ENCODE results near the gene ACSL4. TPM values are rescaled to one million over a fixed set of nuclear protein-coding genes. Genes with fewer than 3 reads are reported as not detected.
A peak's percentile ranks its signal among the peaks of the same experiment; 100 is the strongest.

Gene ACSL4
- total and polyA plus RNA-seq, 4 experiments from 2014 or later, result 8.0 to 24.3 (median 15.5) TPM

DNA sequence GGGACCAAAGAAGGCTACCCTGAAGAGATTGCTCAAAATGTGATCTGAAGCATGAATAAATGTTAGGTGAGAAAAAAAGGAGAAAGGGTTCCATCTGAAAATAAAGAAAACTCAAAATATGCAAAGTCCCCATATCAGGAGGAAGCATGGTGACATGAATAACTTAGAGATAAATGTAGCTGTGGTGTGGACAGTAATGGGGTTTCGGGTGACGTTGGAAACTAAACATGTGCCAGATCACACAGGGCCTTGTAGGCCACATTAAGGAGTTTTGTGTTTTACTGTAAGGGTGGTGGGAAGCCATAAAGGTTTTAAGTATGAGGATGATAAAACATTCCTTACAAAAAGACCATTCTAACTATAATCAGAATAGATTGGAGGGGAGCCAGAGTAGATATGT lies 40.3 kb upstream of the ACSL4 start:
- Histone ChIP-seq H3K4me3 (ENCODE audit: low read length in 2 of 2) (no peak overlapping the region), H3K27ac (ENCODE audit: low read depth, low read length) (no peak overlapping the region), H3K36me3 (ENCODE audit: insufficient read depth, low read length) (no peaks in the 10 kb centered on the region), H3K27me3 (ENCODE audit: insufficient read depth, low read length) (no peaks in the 10 kb centered on the region), H3K9me3 (ENCODE audit: control insufficient read depth in 1 of 2, low read length in 2 of 2) (no peaks in the 10 kb centered on the region), H3K4me1 (ENCODE audit: insufficient read depth, low read length) (no peaks in the 10 kb centered on the region)
- no peak for DNase-seq
- CTCF ChIA-PET (ENCODE audit: partially characterized antibody), result no interaction called here
- H3K36me3 Mint-ChIP-seq, result no peaks in the 10 kb centered on the region
- H3K4me3 Mint-ChIP-seq, result no peak overlapping the region
- H3K9me3 Mint-ChIP-seq, result peaks cover 0 to 14% (median under 1%) of the 10 kb centered on the region in 8 donors
- intact Hi-C loops (cut with micrococcal nuclease), result no loop called here
- no peak overlapping the region for H3K27ac Mint-ChIP-seq
- no peaks in the 10 kb centered on the region for H3K27me3 Mint-ChIP-seq
- H3K4me1 Mint-ChIP-seq, result no peaks in the 10 kb centered on the region
- POLR2A ChIA-PET (ENCODE audit: partially characterized antibody), result no interaction called here

- CTCF ChIA-PET (ENCODE audit: partially characterized antibody), result no interaction called here
Observed at GRCh38 chrX:109770780-109771179, 37.7 kb upstream of the ACSL4 start.

DNA sequence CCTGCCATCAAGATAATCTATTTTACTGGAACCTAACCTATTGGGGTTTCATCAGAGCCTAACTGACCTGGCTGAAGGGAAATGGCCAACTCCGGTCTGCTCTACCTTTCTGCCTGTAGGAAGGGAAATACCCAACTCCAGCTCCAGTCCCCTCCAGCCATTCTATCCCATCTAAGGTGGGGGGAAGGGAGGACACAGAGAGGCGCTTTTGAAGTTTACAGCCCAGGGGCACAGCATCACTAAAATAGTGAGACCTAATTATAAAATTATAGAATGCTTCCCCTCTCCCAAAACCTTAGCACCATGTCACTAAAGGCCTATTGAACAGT lies 27.8 kb upstream of the ACSL4 start:
- H3K27ac ChIP-seq (ENCODE audit: low read depth, low read length), result no peak overlapping the region
- H3K9me3 ChIP-seq (ENCODE audit: control insufficient read depth in 1 of 2, low read length in 2 of 2), result no peaks in the 10 kb centered on the region
- ChIA-PET POLR2A (ENCODE audit: partially characterized antibody) (interaction anchor here (1.6 kb wide), 1 partner anchor 28 kb away, joined by 6 read pairs; the partner anchor contains the start of gene ACSL4), CTCF (ENCODE audit: partially characterized antibody) (interaction anchor here (1.3 kb wide), 1 partner anchor 48 kb away, joined by 3 read pairs; no protein-coding TSS in a partner anchor)
- H3K27me3 ChIP-seq (ENCODE audit: insufficient read depth, low read length), result no peaks in the 10 kb centered on the region
- no peak overlapping the region for H3K27ac Mint-ChIP-seq
- H3K27me3 Mint-ChIP-seq, result peaks cover 0 to 4% of the 10 kb centered on the region in 2 donors
- no peak overlapping the region for H3K4me3 Mint-ChIP-seq
- peaks cover 9% of the 10 kb centered on the region for H3K4me1 ChIP-seq (ENCODE audit: insufficient read depth, low read length)
- no peak for DNase-seq
- intact Hi-C loops (cut with micrococcal nuclease), result no loop called here
- H3K9me3 Mint-ChIP-seq, result no peaks in the 10 kb centered on the region
- H3K36me3 ChIP-seq (ENCODE audit: insufficient read depth, low read length), result no peaks in the 10 kb centered on the region
- H3K36me3 Mint-ChIP-seq, result no peaks in the 10 kb centered on the region
- peaks cover 6 to 14% (median 10%) of the 10 kb centered on the region in 4 donors for H3K4me1 Mint-ChIP-seq
- H3K4me3 ChIP-seq (ENCODE audit: low read length in 2 of 2), result no peak overlapping the region

More at GRCh38 chrX:109770780-109771179, 37.7 kb upstream of the ACSL4 start:
- H3K9me3 ChIP-seq (ENCODE audit: control insufficient read depth in 1 of 2, low read length in 2 of 2), result no peaks in the 10 kb centered on the region
- intact Hi-C loops (cut with micrococcal nuclease), result no loop called here
- H3K36me3 ChIP-seq (ENCODE audit: insufficient read depth, low read length), result no peaks in the 10 kb centered on the region
- no peak for DNase-seq
- no peaks in the 10 kb centered on the region for H3K27me3 ChIP-seq (ENCODE audit: insufficient read depth, low read length)
- POLR2A ChIA-PET (ENCODE audit: partially characterized antibody), result no interaction called here
- no peaks in the 10 kb centered on the region for H3K4me1 ChIP-seq (ENCODE audit: insufficient read depth, low read length)
- Mint-ChIP-seq H3K27me3 (no peaks in the 10 kb centered on the region), H3K27ac (no peak overlapping the region), H3K9me3 (peaks cover 0 to 18% (median 3%) of the 10 kb centered on the region in 8 donors), H3K36me3 (no peaks in the 10 kb centered on the region), H3K4me1 (no peaks in the 10 kb centered on the region), H3K4me3 (no peak overlapping the region)
- no peak overlapping the region for H3K4me3 ChIP-seq (ENCODE audit: low read length in 2 of 2)
- H3K27ac ChIP-seq (ENCODE audit: low read depth, low read length), result no peak overlapping the region

GRCh38 chrX:109760209-109760921 lies 27.3 kb upstream of the ACSL4 start:
- Histone ChIP-seq H3K36me3 (ENCODE audit: insufficient read depth, low read length) (no peaks in the 10 kb centered on the region), H3K27me3 (ENCODE audit: insufficient read depth, low read length) (no peaks in the 10 kb centered on the region), H3K27ac (ENCODE audit: low read depth, low read length) (no peak overlapping the region), H3K4me3 (ENCODE audit: low read length in 2 of 2) (no peak overlapping the region), H3K4me1 (ENCODE audit: insufficient read depth, low read length) (peaks cover 9% of the 10 kb centered on the region), H3K9me3 (ENCODE audit: control insufficient read depth in 1 of 2, low read length in 2 of 2) (no peaks in the 10 kb centered on the region)
- Mint-ChIP-seq H3K27ac (peak overlapping the region in 2 of 7 donors; percentile 65 to 77), H3K4me3 (peak overlapping the region in 1 of 8 donors; percentile 4), H3K27me3 (peaks cover 0 to 4% of the 10 kb centered on the region in 2 donors), H3K9me3 (peaks cover 0 to 3% (median 2%) of the 10 kb centered on the region in 8 donors), H3K36me3 (no peaks in the 10 kb centered on the region), H3K4me1 (peaks cover 6 to 14% (median 10%) of the 10 kb centered on the region in 4 donors)
- CTCF ChIA-PET (ENCODE audit: partially characterized antibody), result interaction anchor here (1.3 kb wide), 1 partner anchor 48 kb away, joined by 3 read pairs; no protein-coding TSS in a partner anchor
- no peak for DNase-seq
- POLR2A ChIA-PET (ENCODE audit: partially characterized antibody), result interaction anchor here (1.6 kb wide), 1 partner anchor 27 kb away, joined by 6 read pairs; the partner anchor contains the start of gene ACSL4
- intact Hi-C loops (cut with micrococcal nuclease), result no loop called here

DNA sequence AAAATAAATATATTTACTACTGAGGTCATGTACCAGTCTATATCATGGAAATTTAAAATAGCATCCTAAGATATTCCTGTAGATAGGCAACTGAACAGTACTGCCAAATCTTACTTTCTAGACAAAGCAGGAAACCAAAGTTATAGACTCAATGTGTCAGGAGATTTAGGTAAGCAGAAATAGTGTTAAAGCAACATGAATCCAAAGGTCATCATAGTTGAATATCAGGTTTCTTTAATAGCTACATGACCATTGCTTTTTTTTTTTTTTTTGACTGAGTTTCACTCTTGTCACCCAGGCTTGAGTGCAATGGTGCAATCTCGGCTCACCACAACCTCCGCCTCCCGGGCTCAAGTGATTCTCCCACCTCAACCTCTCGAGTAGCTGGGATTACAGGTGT lies 20.2 kb upstream of the ACSL4 start:
- no peaks in the 10 kb centered on the region for H3K36me3 Mint-ChIP-seq
- H3K36me3 ChIP-seq (ENCODE audit: insufficient read depth, low read length), result no peaks in the 10 kb centered on the region
- no peaks in the 10 kb centered on the region for H3K27me3 ChIP-seq (ENCODE audit: insufficient read depth, low read length)
- no peaks in the 10 kb centered on the region for H3K9me3 ChIP-seq (ENCODE audit: control insufficient read depth in 1 of 2, low read length in 2 of 2)
- H3K27ac Mint-ChIP-seq, result no peak overlapping the region
- H3K4me1 Mint-ChIP-seq, result no peaks in the 10 kb centered on the region
- no peak for DNase-seq
- POLR2A ChIA-PET (ENCODE audit: partially characterized antibody), result no interaction called here
- CTCF ChIA-PET (ENCODE audit: partially characterized antibody), result no interaction called here
- no peak overlapping the region for H3K27ac ChIP-seq (ENCODE audit: low read depth, low read length)
- H3K4me3 Mint-ChIP-seq, result no peak overlapping the region
- intact Hi-C loops (cut with micrococcal nuclease), result no loop called here
- no peak overlapping the region for H3K4me3 ChIP-seq (ENCODE audit: low read length in 2 of 2)
- no peaks in the 10 kb centered on the region for H3K4me1 ChIP-seq (ENCODE audit: insufficient read depth, low read length)
- H3K27me3 Mint-ChIP-seq, result no peaks in the 10 kb centered on the region
- H3K9me3 Mint-ChIP-seq, result peaks cover 0 to 11% (median 4%) of the 10 kb centered on the region in 8 donors

- Histone ChIP-seq H3K4me3 (ENCODE audit: low read length in 2 of 2) (no peak overlapping the region), H3K4me1 (ENCODE audit: insufficient read depth, low read length) (no peaks in the 10 kb centered on the region), H3K27me3 (ENCODE audit: insufficient read depth, low read length) (no peaks in the 10 kb centered on the region), H3K9me3 (ENCODE audit: control insufficient read depth in 1 of 2, low read length in 2 of 2) (no peaks in the 10 kb centered on the region), H3K36me3 (ENCODE audit: insufficient read depth, low read length) (no peaks in the 10 kb centered on the region), H3K27ac (ENCODE audit: low read depth, low read length) (no peak overlapping the region)
- H3K9me3 Mint-ChIP-seq, result peaks cover 0 to 11% (median 4%) of the 10 kb centered on the region in 8 donors
- no peaks in the 10 kb centered on the region for H3K36me3 Mint-ChIP-seq
- H3K27ac Mint-ChIP-seq, result no peak overlapping the region
- intact Hi-C loops (cut with micrococcal nuclease), result no loop called here
- H3K4me3 Mint-ChIP-seq, result no peak overlapping the region
- CTCF ChIA-PET (ENCODE audit: partially characterized antibody), result no interaction called here
- H3K27me3 Mint-ChIP-seq, result no peaks in the 10 kb centered on the region
- H3K4me1 Mint-ChIP-seq, result no peaks in the 10 kb centered on the region
- DNase-seq, result no peak
- POLR2A ChIA-PET (ENCODE audit: partially characterized antibody), result no interaction called here
Observed at GRCh38 chrX:109751698-109752097, 18.6 kb upstream of the ACSL4 start.

- no peaks in the 10 kb centered on the region for H3K4me1 ChIP-seq (ENCODE audit: insufficient read depth, low read length)
- no peaks in the 10 kb centered on the region for H3K36me3 ChIP-seq (ENCODE audit: insufficient read depth, low read length)
- H3K27me3 Mint-ChIP-seq, result no peaks in the 10 kb centered on the region
- no peaks in the 10 kb centered on the region for H3K4me1 Mint-ChIP-seq
- no peaks in the 10 kb centered on the region for H3K36me3 Mint-ChIP-seq
- ChIA-PET CTCF (ENCODE audit: partially characterized antibody) (no interaction called here), POLR2A (ENCODE audit: partially characterized antibody) (no interaction called here)
- intact Hi-C loops (cut with micrococcal nuclease), result no loop called here
- H3K9me3 Mint-ChIP-seq, result peaks cover 0 to 1% (median 0%) of the 10 kb centered on the region in 8 donors
- no peak overlapping the region for H3K27ac ChIP-seq (ENCODE audit: low read depth, low read length)
- H3K4me3 ChIP-seq (ENCODE audit: low read length in 2 of 2), result no peak overlapping the region
- no peak overlapping the region for H3K4me3 Mint-ChIP-seq
- DNase-seq, result no peak
- no peaks in the 10 kb centered on the region for H3K9me3 ChIP-seq (ENCODE audit: control insufficient read depth in 1 of 2, low read length in 2 of 2)
- no peak overlapping the region for H3K27ac Mint-ChIP-seq
- no peaks in the 10 kb centered on the region for H3K27me3 ChIP-seq (ENCODE audit: insufficient read depth, low read length)
Observed at GRCh38 chrX:109749207-109749606, 16.1 kb upstream of the ACSL4 start.

Data from CD4-positive, alpha-beta memory T cell (primary cell).